ENCODE data around the gene LDLRAD3. TPM values are rescaled to one million over a fixed set of nuclear protein-coding genes. Genes with fewer than 3 reads are reported as not detected.

Gene LDLRAD3
- 17.6 to 23.9 TPM (median 22.2 TPM) in 5 replicates for total RNA-seq (2022; extraction: Qiagen RNA extraction; ENCODE audit: low read depth)

GRCh38 chr11:35943713-35944502 is at the start of gene LDLRAD3:
TSS of gene LDLRAD3 (plus strand) at chr11:35944062. CDS start at chr11:35944099, 37 bp downstream.

